Transverse colon (tissue), 4 donors: ENCODE data around the gene RBP4. TPM values are rescaled to one million over a fixed set of nuclear protein-coding genes. Genes with fewer than 3 reads are reported as not detected.

ENCODE experiments used
- DNase-seq: peaks from one replicate; pipeline ENCODE4 v3.0.0-alpha.2; 2019
- H3K27ac ChIP-seq, 4 donors: fragments of 200-600 bp; sonication (generic); 2 replicates each; pipeline ENCODE4 v1.5.1; 2016 to 2018; ENCODE audit warnings: inconsistent platforms in 4 of 4
- H3K27me3 ChIP-seq: fragments of 200-600 bp; sonication (generic); 2 replicates; pipeline ENCODE4 v1.5.1; 2017; ENCODE audit warnings: inconsistent platforms
- H3K36me3 ChIP-seq, 4 donors: fragments of 200-600 bp; sonication (generic); 2 replicates each; pipeline ENCODE4 v1.5.1; 2017 to 2019; ENCODE audit warnings: inconsistent platforms in 4 of 4
- H3K4me1 ChIP-seq, 4 donors: fragments of 200-600 bp; sonication (generic); 2 replicates each; pipeline ENCODE4 v1.5.1; 2017 to 2020; ENCODE audit warnings: inconsistent platforms in 4 of 4
- H3K4me3 ChIP-seq, 4 donors: fragments of 200-600 bp; sonication (generic); 1 replicate in 1 of 4; 2 replicates in 3 of 4; pipeline versions ENCODE4 v1.5.1 to v1.6.1; 2017 to 2019; ENCODE audit warnings: inconsistent platforms in 4 of 4
- H3K9me3 ChIP-seq, 2 donors: fragments of 200-600 bp; sonication (generic); 2 replicates each; pipeline ENCODE4 v1.5.1; 2017 to 2019; ENCODE audit warnings: inconsistent platforms in 2 of 2
- EP300 ChIP-seq: sonication (generic); formaldehyde crosslinking; IDR thresholded peaks from one replicate; pipeline ENCODE4 v1.6.1; 2017; ENCODE audit warnings: antibody characterized with exemption, low read depth
- POLR2A ChIP-seq: fragments of 450-650 bp; IDR thresholded peaks from one replicate; pipeline ENCODE4 v1.6.1; 2016; ENCODE audit warnings: antibody characterized with exemption, mild to moderate bottlenecking, moderate library complexity
- POLR2AphosphoS5 ChIP-seq, 3 donors: sonication (generic); formaldehyde crosslinking; IDR thresholded peaks; one replicate each; pipeline ENCODE4 v1.6.1; 2016; ENCODE audit warnings: antibody characterized with exemption in 3 of 3
- WGBS, 2 donors: methylation state at CpG; one replicate each; pipeline ENCODE4 v1.1.5; 2018; ENCODE audit warnings: low coverage in 1 of 2; 5-methylcytosine and 5-hydroxymethylcytosine counted together
- in situ Hi-C, 4 donors: fragments of 200-750 bp; cut with MboI; loops; one replicate each; pipeline versions ENCODE4 v1.15.0 to v1.15.1; 2017; ENCODE audit warnings: low sequenced_read_pairs in 3 of 4, low pct_ligation_motif_present in 1 of 4, low pct_unique_long_range_greater_than_20kb in 1 of 4
- intact Hi-C: fragments of 100-400 bp; cut with DNase I; formaldehyde crosslinking; loops from one replicate; pipeline ENCODE4 v1.15.1; 2023; ENCODE audit warnings: low total_unique reads
- total RNA-seq, 4 donors: library from RNA; depleted of rRNA; stranded (reverse); fragments of >200 nt; gene quantifications; one replicate each; pipeline ENCODE4 v1.1.0, GENCODE V29; 2016
- TF ChIP-seq, protein P1 (sequence below), 5 experiments: fragments of 200-600 bp in 3 of 5; fragments of 450-650 bp in 2 of 5; sonication (generic) in 3 of 5; IDR thresholded peaks; 1 replicate in 2 of 5; 2 replicates in 3 of 5; pipeline ENCODE4 v1.5.1; 2016 to 2017; ENCODE audit warnings: antibody characterized with exemption in 5 of 5, inconsistent platforms in 3 of 5, mild to moderate bottlenecking in 2 of 5, moderate library complexity in 1 of 5

RBP4 gene
- total RNA-seq, 4 donors from 2014 or later: 3.4 to 18.0 (median 7.1) TPM

GRCh38 chr10:93576888-93577287, 24.1 kb downstream of the RBP4 start:
- no peaks in the 10 kb centered on the region for H3K27me3 ChIP-seq
- WGBS, 2 donors: 21 to 47% methylated on average over 2 to 3 of the region's 3 CpGs

DNA sequence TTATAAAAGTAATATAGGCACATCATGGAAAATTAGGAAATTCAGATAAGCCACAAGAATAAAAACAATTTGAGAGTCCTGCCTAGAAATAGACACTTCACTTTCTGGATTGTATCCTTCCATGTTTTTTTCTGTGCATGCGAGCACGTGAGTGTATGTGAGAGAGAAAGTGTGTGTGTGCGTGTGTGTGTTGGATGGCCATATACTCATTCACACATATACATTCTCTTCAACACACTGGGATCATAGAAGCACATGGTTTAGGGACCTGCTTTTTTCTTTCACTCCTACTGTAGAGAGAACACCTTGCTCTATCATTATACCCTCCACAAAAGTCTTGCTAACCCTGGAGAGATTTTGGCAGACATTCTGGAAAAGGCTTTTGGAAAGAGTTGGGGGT, 27.1 kb downstream of the RBP4 start:
- no peak for DNase-seq
- 55 to 76% methylated on average over 2 to 3 of the region's 3 CpGs for WGBS, 2 donors
- no peak overlapping the region for H3K27ac ChIP-seq
- H3K4me1 ChIP-seq: peaks cover 0 to 33% (median 18%) of the 10 kb centered on the region in 4 donors
- no peaks in the 10 kb centered on the region for H3K9me3 ChIP-seq
- H3K4me3 ChIP-seq: no peak overlapping the region
- TF ChIP-seq EP300 (no peak), POLR2A (no peak)
- H3K27me3 ChIP-seq: peaks cover 10% of the 10 kb centered on the region
- intact Hi-C loops (no loop called here), in situ Hi-C loops (no loop called here)
- H3K36me3 ChIP-seq: no peaks in the 10 kb centered on the region

More at GRCh38 chr10:93576888-93577287, 24.1 kb downstream of the RBP4 start:
- no peaks in the 10 kb centered on the region for H3K36me3 ChIP-seq
- H3K9me3 ChIP-seq: no peaks in the 10 kb centered on the region
- intact Hi-C loops: no loop called here
- H3K27ac ChIP-seq: peak overlapping the region; percentile 60 to 79 (median 71)
- DNase-seq: peak; percentile 36
- H3K4me1 ChIP-seq: peaks cover 0 to 33% (median 18%) of the 10 kb centered on the region in 4 donors
- no peak overlapping the region for H3K4me3 ChIP-seq
- TF ChIP-seq EP300 (no peak), POLR2A (no peak), POLR2AphosphoS5 (IDR thresholded peaks at IDR 0.05) (peak in 1 of 3 donors; percentile 17)
- in situ Hi-C loops: no loop called here

DNA sequence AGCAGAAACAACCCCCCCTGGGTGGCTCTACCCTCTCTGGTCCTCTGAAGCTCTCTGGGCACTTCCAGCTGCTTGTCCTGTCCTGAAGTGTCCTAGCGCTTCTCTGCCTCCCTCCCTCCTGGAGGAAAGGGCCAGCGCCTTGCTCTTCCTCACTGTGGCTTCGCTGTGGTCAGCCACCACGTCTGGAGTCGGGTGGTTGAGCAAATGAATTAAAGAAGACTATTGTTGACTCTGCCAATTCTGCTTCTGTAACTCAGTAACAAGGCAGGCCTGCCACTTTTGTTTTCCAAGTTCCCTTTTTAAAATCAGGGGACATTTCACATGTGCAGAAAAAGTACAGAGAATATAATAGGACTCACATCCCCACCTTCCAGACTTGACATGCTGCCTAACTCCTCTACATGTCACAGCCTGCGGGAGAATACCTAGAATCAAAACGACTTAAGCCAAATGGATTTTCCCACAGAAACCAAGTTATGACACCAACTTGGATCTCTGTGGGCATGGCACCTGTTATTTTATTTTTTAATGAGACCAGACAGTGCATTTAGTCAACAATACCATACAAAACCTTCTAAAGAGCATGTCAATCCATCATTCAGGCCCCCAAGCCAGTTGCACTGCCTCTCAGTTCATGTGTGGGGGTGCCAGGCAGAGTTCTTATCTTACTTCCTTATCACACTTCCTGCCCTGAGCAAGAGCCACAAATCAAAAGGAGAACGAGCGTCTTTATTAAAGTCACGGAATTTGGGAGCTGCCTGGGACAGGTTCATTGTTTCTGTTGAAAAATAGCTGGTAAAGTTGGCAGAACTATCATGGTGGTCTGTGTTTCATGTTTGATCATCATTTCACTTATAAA, 27.8 kb downstream of the RBP4 start:
- in situ Hi-C loops (no loop called here), intact Hi-C loops (no loop called here)
- Histone ChIP-seq H3K36me3 (no peaks in the 10 kb centered on the region), H3K27me3 (peaks cover 17% of the 10 kb centered on the region), H3K9me3 (no peaks in the 10 kb centered on the region), H3K4me3 (no peak overlapping the region), H3K27ac (peak overlapping the region in 1 of 4 donors; percentile 13), H3K4me1 (peaks cover 0 to 33% (median 18%) of the 10 kb centered on the region in 4 donors)
- WGBS, 2 donors: 37 to 55% methylated on average over 7 to 10 of the region's 10 CpGs
- no peak for DNase-seq
- no peak for TF ChIP-seq EP300
- TF ChIP-seq POLR2AphosphoS5 (IDR thresholded peaks at IDR 0.05): no peak
- TF ChIP-seq, protein P1, sequence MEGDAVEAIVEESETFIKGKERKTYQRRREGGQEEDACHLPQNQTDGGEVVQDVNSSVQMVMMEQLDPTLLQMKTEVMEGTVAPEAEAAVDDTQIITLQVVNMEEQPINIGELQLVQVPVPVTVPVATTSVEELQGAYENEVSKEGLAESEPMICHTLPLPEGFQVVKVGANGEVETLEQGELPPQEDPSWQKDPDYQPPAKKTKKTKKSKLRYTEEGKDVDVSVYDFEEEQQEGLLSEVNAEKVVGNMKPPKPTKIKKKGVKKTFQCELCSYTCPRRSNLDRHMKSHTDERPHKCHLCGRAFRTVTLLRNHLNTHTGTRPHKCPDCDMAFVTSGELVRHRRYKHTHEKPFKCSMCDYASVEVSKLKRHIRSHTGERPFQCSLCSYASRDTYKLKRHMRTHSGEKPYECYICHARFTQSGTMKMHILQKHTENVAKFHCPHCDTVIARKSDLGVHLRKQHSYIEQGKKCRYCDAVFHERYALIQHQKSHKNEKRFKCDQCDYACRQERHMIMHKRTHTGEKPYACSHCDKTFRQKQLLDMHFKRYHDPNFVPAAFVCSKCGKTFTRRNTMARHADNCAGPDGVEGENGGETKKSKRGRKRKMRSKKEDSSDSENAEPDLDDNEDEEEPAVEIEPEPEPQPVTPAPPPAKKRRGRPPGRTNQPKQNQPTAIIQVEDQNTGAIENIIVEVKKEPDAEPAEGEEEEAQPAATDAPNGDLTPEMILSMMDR (IDR thresholded peaks at IDR 0.05): no peak
- TF ChIP-seq POLR2A: no peak

GRCh38 chr10:93572606-93573005, 28.4 kb downstream of the RBP4 start:
- intact Hi-C loops: no loop called here
- no peaks in the 10 kb centered on the region for H3K9me3 ChIP-seq
- in situ Hi-C loops: no loop called here
- TF ChIP-seq, protein P1 (IDR thresholded peaks at IDR 0.05): no peak
- TF ChIP-seq POLR2AphosphoS5 (IDR thresholded peaks at IDR 0.05): no peak
- TF ChIP-seq POLR2A: no peak
- no peak for TF ChIP-seq EP300
- no peak overlapping the region for H3K27ac ChIP-seq
- 94% methylated on average over 2 of the region's 2 CpGs; no CpG with 5 or more reads in 1 of the 2 donors for WGBS, 2 donors
- DNase-seq: no peak
- H3K27me3 ChIP-seq: peaks cover 23% of the 10 kb centered on the region
- H3K4me1 ChIP-seq: peaks cover 0 to 29% (median 17%) of the 10 kb centered on the region in 4 donors
- H3K4me3 ChIP-seq: no peak overlapping the region
- H3K36me3 ChIP-seq: no peaks in the 10 kb centered on the region

DNA sequence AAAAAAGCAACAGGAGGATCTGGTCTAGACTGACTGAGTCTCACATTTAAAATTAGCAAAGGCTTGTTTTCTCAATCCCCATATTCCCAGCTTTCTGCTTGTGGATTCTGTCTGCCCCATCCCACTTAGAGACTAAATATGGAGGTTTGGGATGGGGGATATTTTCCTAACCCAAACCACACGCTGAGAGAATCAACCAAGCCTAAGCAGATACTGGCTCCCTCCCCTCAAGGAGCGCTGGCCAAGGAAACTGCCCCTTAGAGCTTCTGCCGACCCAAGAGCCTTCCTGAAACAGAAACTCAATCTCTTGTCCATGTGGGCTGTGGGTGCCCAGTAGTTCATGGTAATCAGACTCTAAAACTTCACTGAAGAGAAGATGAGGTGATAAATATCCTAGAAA, 30.7 kb downstream of the RBP4 start:
- WGBS, 2 donors: 72% methylated on average over 3 of the region's 3 CpGs; no CpG with 5 or more reads in 1 of the 2 donors
- intact Hi-C loops (no loop called here), in situ Hi-C loops (no loop called here)
- TF ChIP-seq EP300: no peak
- TF ChIP-seq POLR2A: no peak
- no peak for TF ChIP-seq POLR2AphosphoS5 (IDR thresholded peaks at IDR 0.05)
- TF ChIP-seq, protein P1 (IDR thresholded peaks at IDR 0.05): no peak
- H3K4me3 ChIP-seq: no peak overlapping the region
- H3K27me3 ChIP-seq: peaks cover 46% of the 10 kb centered on the region
- no peak overlapping the region for H3K27ac ChIP-seq
- H3K9me3 ChIP-seq: no peaks in the 10 kb centered on the region
- peaks cover 0 to 33% (median 17%) of the 10 kb centered on the region in 4 donors for H3K4me1 ChIP-seq
- no peaks in the 10 kb centered on the region for H3K36me3 ChIP-seq
- DNase-seq: no peak
